ENCODE data around the gene CAPN8.

DNA sequence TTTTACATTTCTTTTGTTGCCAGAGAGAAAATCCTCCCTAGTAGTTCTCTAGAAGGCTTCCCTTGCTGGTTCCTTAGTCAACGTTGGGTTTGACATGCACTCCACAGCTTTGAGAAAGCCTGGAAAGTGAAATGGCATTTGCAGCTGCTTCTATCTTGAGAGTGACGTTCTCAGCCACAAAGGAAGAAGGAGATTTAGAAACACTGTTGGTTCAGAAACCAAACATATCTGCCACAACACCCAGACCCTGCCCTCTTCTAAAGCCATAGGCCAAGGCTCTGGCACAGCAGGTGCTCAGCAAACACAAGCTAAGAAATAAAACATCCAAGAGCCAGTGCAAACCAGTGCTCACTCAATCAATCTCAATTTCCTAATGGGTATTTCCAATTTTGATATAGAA, 150.9 kb downstream of the CAPN8 start:
- TF ChIP-seq, protein P1, sequence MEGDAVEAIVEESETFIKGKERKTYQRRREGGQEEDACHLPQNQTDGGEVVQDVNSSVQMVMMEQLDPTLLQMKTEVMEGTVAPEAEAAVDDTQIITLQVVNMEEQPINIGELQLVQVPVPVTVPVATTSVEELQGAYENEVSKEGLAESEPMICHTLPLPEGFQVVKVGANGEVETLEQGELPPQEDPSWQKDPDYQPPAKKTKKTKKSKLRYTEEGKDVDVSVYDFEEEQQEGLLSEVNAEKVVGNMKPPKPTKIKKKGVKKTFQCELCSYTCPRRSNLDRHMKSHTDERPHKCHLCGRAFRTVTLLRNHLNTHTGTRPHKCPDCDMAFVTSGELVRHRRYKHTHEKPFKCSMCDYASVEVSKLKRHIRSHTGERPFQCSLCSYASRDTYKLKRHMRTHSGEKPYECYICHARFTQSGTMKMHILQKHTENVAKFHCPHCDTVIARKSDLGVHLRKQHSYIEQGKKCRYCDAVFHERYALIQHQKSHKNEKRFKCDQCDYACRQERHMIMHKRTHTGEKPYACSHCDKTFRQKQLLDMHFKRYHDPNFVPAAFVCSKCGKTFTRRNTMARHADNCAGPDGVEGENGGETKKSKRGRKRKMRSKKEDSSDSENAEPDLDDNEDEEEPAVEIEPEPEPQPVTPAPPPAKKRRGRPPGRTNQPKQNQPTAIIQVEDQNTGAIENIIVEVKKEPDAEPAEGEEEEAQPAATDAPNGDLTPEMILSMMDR (IDR thresholded peaks at IDR 0.05): no peak
- TF ChIP-seq POLR2A (IDR thresholded peaks at IDR 0.05): no peak

Measured in uterus (tissue), 2 donors.